LNCaP clone FGC (cell line): ENCODE measurements around the gene DNM3.

Source experiments
- DNase-seq: peaks from one replicate; pipeline ENCODE4 v3.0.0-alpha.2; 2011; ENCODE audit warnings: low read depth
- H3K4me3 ChIP-seq: 2 replicates; pipeline ENCODE4 v1.5.1; 2011; ENCODE audit warnings: mild to moderate bottlenecking, low read depth, low read length, control low read depth
- CTCF ChIP-seq: IDR thresholded peaks from 2 replicates; pipeline ENCODE4 v1.5.1; 2012; ENCODE audit warnings: mild to moderate bottlenecking; ENCODE audit not compliant: control insufficient read depth, insufficient read depth; ENCODE audit errors: extremely low read depth

Gene DNM3

GRCh38 chr1:171841050-171841910 is at the start of gene DNM3:
TSS of gene DNM3 (plus strand) at chr1:171841498. CDS start at chr1:171841657, 159 bp downstream.
- no peak for DNase-seq
- TF ChIP-seq CTCF, result no peak
- peak within 1 kb of the TSS; percentile 53 for H3K4me3 ChIP-seq

- DNase-seq, result no peak
- no peak overlapping the region for H3K4me3 ChIP-seq
- no peak for TF ChIP-seq CTCF
These were observed 48.5 kb upstream of the DNM3 start for GRCh38 chr1:171792656-171793369.

- no peak for DNase-seq
- H3K4me3 ChIP-seq, result no peak overlapping the region
- TF ChIP-seq CTCF, result no peak
These were observed 47.7 kb upstream of the DNM3 start for GRCh38 chr1:171793636-171794035.

- DNase-seq, result no peak
- no peak overlapping the region for H3K4me3 ChIP-seq
- no peak for TF ChIP-seq CTCF
These were observed 47.2 kb upstream of the DNM3 start for GRCh38 chr1:171794085-171794484.

GRCh38 chr1:171796592-171796991 is 44.7 kb upstream of the DNM3 start:
- TF ChIP-seq CTCF, result no peak
- H3K4me3 ChIP-seq, result no peak overlapping the region
- no peak for DNase-seq

- no peak overlapping the region for H3K4me3 ChIP-seq
- no peak for DNase-seq
- no peak for TF ChIP-seq CTCF
These were observed 43.0 kb upstream of the DNM3 start for GRCh38 chr1:171798311-171798710.
